GM21360 (cell line): ENCODE measurements around the gene NF1.
"Not testable (repeated sequence)": the region's sequence is repeated elsewhere in the genome, so short reads cannot be mapped to it uniquely, and the experiment has no call there.

Experiments used
- ATAC-seq: cut with Tn5 transposase; IDR thresholded peaks from one replicate; pipeline ENCODE4 v1.9.1; 2021; ENCODE audit warnings: mild to moderate bottlenecking, moderate library complexity; ENCODE audit not compliant: unreplicated experiment

NF1 gene, protein sequence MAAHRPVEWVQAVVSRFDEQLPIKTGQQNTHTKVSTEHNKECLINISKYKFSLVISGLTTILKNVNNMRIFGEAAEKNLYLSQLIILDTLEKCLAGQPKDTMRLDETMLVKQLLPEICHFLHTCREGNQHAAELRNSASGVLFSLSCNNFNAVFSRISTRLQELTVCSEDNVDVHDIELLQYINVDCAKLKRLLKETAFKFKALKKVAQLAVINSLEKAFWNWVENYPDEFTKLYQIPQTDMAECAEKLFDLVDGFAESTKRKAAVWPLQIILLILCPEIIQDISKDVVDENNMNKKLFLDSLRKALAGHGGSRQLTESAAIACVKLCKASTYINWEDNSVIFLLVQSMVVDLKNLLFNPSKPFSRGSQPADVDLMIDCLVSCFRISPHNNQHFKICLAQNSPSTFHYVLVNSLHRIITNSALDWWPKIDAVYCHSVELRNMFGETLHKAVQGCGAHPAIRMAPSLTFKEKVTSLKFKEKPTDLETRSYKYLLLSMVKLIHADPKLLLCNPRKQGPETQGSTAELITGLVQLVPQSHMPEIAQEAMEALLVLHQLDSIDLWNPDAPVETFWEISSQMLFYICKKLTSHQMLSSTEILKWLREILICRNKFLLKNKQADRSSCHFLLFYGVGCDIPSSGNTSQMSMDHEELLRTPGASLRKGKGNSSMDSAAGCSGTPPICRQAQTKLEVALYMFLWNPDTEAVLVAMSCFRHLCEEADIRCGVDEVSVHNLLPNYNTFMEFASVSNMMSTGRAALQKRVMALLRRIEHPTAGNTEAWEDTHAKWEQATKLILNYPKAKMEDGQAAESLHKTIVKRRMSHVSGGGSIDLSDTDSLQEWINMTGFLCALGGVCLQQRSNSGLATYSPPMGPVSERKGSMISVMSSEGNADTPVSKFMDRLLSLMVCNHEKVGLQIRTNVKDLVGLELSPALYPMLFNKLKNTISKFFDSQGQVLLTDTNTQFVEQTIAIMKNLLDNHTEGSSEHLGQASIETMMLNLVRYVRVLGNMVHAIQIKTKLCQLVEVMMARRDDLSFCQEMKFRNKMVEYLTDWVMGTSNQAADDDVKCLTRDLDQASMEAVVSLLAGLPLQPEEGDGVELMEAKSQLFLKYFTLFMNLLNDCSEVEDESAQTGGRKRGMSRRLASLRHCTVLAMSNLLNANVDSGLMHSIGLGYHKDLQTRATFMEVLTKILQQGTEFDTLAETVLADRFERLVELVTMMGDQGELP (N-terminal part only)

DNA sequence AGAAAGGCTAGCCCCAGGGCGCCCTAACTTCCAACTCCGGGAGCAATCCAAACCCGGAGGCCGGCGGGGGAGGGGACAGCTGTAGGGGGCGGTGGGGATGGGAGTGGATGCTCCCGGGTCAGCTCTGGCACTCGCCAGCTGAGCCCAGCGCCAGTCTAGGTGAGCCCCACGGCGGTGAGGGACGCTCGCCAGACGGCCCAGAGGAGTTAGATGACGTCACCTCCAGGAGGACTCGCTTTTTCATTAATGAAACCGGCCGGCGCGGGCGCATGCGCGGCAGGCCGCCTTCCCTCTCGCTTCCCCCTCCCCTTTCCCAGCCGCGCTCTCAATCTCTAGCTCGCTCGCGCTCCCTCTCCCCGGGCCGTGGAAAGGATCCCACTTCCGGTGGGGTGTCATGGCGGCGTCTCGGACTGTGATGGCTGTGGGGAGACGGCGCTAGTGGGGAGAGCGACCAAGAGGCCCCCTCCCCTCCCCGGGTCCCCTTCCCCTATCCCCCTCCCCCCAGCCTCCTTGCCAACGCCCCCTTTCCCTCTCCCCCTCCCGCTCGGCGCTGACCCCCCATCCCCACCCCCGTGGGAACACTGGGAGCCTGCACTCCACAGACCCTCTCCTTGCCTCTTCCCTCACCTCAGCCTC, at the start of gene NF1:
TSS of gene NF1 (plus strand) at position 378 of the 636 bp plus-strand sequence. CDS start 333 bp downstream, outside the sequence.
- ATAC-seq, result peak; percentile 68

DNA sequence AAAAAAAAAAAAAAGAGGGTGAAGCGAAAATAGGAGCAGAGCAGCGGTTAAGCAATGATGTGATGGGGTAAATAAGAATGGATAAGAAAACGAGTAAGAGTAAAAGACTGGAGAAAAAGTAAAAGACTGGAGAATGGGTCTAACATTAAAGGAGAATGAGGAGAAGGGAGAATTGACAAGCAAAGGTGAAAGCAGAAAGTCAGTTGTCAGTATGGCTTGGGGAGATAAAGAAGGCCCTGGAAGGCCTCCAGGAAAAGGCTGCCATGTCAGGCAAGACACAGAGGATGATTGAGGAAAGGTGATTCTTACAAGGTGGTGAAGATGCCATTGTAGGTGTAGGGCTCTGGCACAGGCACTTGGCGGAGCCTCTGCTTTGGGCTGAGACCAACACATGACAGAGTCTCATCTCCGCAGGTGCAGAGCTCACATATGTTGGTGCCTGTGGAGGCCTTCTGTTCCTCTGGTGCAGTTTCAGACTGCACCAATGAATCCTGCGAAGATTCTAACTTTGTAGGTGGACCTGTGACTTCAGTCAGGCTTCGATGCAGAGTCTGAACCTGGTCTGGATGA, 47.8 kb upstream of the NF1 start:
- ATAC-seq, result not testable (repeated sequence)

DNA sequence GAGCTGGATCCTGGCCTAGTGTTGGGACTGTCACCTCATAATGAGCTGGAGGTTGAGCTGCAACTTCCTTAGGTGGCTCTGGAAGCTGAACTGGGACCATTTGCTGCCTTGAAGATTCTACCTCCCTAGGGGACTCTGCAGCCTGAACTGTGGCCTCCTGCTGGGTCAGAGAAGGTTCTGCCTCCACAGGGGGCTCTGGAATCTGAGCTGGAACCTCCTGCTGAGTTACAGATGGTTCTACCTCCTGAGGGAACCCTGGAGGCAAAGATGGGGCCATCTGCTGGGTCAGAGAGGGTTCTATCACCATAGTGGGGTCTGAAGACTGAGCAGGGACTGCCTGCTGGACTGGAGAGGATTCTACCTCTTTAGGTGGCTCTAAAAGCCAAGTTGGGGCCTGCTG, 46.6 kb upstream of the NF1 start:
- ATAC-seq, result no peak

DNA sequence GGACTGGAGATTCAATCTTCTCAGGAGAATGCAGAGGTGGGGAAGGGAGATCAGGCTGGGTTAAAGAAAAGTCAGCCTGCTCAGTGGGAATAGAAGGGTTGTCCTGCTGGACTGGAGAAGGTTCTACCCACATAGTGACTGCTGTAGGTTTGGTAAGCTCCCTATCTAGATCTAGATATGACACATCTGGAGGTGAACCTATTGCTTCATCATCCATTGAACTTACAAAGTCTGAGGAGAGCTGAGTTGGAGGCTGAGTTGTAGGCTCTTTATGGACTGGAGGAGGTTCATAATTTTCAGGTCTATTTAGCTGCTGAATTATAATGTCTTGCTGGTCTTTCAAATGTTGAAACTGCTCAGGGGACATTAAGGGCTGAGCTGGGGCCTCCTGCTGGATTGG, 46.0 kb upstream of the NF1 start:
- no peak for ATAC-seq

DNA sequence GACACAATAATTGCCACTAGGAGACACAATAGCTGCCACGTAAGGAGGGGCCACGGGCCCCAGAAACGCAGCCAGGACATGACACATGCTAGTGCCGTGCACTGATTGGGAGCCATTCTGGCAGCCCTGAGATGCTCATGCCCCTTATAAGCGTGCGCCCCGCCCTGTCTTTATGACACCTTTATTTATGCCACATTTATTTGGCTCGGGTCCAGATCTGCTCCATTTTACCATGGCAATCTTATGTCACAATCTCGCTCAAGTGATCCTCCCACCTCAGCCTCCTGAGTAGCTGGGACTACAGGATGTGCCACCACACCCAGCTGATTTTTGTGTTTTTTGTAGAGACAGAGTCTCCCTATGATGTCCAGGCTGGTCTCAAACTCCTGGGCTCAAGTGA, 43.8 kb upstream of the NF1 start:
- ATAC-seq, result no peak

DNA sequence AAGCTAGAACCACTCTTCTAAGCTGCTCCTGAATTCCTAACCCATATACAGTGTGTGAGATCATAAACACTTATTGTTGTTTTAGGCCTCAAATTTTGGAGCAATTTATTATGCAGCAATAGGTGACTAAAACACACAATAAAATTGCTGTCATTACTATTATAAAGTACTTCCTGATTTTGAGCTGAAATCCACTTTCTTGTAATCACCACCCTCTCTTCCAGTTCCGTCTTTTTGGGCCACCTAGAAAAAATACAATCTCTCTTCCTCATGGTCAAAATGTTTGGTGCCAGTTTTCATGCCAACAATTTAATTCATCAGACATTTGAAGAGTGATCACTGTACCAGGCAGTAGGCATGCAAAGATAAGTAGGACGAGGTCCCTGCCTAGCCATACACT, 43.3 kb upstream of the NF1 start:
- ATAC-seq, result no peak

DNA sequence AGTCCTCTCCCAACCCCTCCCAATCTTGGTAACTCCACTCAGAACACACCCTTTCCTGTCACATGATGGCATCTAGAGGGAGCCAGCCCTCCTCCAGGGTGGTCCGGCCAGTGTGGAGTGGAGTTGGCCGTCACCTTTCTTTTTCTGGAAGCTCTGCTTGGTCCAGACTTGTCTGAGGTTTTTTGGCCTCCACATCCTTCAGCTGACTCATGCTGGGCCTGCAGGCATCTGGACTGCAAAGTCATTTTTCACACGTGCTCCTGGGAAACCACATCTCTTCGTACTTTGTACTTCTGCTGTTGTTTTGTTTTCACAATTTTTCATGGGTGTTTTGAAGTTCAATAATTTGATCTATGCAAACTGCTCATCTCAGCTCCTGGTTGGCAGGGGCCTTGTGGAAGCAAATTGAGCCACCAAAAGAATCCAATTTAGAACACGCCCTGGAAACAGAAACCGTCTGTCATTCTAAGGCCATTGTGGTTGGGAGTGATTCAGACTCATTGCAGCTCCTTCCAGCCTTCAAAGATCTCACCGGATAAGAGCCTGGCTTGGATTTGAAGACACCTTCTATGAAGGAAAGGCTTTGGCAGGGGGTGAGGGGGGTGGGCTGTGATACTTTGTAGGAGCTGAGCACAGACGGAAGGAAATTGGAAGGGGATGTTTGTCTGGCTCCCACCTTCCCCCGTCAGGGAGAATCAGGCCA, 42.4 kb upstream of the NF1 start:
- no peak for ATAC-seq

DNA sequence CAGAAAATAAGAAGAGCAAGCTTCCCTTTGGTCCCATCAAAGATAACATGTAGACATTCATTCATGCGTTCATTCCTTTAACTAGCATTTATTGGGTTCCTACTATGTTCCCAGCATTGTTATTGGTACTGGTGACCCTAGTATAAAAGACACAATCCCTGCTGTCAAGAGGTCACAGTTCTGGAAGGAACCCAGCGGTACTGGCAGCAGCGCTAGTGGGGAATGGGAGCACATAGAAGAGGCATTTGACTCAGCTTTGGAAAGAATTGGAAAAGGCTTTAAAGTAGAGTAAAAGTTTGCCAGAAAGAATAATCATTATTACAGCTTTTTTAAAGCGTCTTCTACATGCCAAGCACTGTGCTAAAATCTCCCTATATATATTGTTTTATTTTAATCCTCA, 41.7 kb upstream of the NF1 start:
- no peak for ATAC-seq

DNA sequence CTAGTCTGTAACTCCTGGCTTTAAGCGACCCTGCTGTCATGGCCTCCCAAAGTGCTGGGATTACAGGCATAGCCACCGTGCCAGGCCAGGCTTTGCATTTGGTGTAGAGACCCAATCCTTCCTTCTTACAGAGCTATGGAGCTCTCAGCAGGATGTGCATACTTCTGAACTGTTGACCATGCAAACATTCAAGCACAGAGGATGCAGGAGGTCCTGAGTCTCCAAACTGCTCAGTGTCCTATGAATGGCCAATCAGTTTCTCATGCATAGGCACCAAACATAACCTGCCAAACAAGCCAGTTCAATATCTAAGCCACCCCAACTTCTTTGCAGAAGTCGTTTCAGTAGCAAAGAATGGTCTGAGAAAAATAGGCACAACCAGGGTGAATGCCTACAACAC, 40.0 kb upstream of the NF1 start:
- no peak for ATAC-seq

DNA sequence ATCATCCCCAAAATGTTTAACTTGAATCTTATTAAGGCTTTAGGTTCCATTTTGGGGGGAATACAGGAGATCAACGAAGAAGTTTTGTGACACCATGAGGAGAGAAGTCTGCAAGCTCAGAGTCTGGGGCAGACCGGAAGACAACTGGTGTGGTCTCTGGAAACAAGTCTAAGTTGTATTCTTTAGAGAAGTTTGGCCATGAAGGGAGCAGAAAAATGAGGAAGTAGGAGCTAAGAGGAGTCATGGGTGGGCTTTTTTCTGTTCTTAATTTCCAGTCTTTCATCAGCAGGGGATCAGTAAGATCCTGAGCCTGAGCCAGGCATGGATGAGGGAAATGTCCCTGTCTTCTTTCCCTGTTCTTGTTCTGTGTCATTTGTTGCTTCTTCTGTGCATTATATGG, 35.8 kb upstream of the NF1 start:
- ATAC-seq, result no peak

DNA sequence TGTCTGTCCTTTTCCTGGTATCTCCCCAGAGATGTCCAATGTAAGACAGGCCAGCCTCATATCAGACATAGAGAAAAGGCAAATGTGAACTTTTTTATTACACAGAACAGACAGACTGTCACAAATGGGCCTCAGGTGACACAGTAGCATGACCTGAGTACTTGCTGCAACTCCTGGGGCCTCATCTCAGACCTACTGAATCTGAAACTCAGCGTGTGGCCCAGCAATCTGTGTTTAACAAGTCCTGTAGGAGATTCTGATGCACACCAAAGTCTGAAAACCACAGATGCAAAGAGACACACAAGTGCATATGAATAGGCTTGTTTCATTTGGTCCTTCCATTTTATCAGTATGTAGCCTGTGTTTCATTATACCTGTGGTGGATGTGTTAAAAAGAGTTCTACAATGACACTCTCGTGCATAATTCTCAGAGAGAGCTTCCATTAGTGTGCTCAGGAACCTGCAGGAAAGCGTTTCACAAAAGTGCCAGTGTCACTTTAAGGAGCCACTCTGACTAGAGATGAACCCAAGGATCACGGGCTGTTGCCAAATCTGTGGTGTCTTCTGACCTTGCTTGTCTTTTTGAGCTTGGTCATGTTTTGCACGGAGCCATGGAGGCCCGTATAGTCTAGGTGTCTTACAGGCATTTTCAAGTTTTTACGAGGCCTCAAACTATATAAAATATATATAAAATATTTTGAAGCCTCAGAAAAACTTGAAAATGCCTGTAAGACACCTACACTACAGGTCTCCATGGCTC, 33.8 kb upstream of the NF1 start:
- ATAC-seq, result no peak

DNA sequence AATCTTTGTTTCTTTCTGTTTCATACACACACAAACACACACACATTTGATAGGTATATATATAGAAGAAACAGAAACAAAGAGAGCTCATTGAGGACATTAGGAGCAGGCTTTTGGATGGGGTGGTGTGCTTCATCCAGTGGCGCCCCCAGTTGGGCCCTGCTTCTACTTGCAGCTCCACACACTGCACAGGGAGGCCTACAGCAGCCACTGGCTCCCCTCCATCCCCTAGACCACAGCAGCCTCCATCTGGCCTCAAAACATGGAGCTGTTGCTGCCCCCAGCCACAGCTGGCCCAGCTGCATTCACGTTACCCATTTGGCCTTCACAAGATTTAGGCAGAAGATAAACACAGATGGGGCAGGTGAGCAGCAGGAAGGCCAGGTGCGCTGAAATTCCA, 33.1 kb upstream of the NF1 start:
- no peak for ATAC-seq

DNA sequence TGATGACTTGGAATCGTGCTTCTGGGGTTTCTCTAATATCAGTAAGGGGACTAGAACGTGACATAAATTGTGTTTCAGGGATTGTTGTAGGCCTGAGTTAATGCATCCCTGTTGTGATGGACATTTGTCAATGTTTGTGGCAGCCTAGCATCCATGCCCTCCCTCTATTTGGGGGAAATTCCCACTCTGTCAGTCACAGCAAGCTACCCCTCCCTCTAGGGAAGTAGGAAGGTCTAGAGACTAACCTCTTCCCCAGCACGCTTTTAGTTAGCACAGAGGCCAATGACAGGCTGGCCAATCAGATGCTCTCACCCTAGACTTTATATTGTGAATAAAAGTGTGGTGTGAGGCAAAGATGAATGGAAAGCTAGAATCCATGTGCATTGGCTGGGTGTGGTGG, 32.4 kb upstream of the NF1 start:
- ATAC-seq, result no peak

DNA sequence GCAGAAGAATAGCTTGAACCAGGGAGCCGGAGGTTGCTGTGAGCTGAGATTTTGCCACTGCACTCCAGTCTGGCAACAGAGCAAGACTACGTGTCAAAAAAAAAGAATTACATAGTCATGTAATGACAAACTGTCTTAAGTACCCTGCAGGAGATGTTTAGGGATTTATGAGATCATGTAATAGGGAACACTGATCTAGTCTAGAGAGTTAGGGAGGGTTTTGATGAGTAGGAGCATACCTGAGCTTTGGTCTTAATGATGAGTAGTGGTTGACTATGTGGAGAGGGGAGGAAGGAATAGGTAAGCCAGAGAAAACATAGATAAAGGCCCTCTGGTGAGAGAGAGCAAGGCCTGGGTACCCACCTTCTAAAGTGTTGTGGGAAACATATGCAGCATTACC, 30.1 kb upstream of the NF1 start:
- no peak for ATAC-seq

DNA sequence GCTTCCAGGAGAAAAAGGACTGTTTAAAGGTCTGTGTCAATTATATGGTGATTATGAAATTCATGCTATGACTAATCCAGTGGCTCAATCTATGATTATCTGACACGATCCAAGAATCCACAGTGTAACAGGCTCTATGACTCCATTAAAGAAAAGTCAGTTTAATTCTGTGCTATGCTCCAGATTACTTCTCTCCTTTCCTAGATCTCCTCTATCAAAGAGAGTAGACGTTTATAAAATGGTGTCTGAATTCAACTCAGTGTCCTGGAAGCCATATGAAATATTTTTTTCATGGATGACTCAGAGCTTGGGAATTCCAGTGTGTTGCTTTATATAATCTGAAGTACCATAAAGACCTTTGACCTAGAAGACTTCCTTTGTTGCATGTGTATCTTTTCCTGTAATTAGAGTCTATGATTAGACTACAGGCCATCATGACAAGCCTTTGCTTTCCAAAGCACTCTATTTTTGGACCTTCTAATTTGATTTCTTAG, 27.0 kb upstream of the NF1 start:
- ATAC-seq, result no peak

DNA sequence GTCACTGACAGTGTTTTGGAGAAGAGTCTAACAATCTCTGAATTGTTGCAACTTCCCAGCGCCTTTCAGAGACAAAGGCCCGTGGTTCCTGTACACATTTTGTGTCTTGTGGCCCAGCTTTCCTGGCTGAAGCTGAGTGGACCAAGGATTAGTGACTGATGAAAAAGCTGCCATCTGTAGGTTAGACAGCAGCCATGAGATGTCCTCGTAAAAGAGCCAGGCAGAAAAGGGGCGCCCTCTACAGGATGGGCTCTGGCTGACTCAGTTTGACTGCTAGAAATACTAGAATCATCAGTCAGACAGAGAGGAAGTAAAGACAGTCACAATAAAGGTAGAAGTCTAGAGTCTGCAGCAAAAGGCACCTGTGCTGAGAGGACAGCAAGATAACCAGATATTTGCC, 26.5 kb upstream of the NF1 start:
- ATAC-seq, result no peak

DNA sequence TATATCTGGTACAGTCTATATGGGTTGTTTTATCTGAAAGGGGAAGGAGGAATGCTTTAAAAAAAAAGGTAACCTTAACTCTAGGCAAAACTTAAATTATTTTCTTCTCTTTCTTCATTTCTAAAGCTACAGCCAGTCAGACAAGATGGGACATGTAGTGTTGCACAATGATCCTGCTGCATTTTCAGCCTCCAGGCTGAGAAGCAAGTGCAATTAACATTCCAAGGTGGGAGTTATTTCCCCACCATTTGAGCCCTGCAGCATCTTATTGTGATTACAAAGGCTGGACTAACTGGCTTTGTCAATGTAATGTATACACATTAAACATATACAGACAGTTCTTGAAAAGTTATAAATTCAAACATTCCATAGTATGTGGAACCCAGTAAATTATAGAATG, 22.6 kb upstream of the NF1 start:
- ATAC-seq, result no peak

DNA sequence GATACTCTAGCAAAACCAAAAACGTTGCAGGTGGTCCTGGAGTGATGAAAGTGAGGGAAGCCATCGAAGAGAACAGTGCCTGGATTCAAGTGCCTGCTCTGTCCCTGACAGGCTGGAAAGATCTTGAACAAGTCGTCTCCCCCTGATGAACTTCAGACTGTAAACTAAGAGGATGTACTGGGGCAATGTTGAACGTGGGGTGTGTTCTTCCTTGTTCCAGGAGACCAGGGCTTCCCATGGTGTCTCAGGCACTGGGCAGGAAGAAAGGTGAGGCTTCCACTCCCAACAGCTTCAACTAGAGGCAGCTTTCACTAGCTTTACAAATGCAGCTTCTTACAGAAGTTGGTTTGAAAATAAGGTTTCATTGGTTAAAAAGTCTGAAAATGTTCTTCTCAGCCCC, 21.4 kb upstream of the NF1 start:
- ATAC-seq, result no peak
